NCI-H2081 treated with DMSO at 0.1 percent for 48 hours (cell line): Measurements from ENCODE around the gene SNTG2.
"Not testable (repeated sequence)": the region's sequence is repeated elsewhere in the genome, so short reads cannot be mapped to it uniquely, and the experiment has no call there.

Source experiments
- DNase-seq: peaks from one replicate; lab custom pipeline; 2025; lab: John Stamatoyannopoulos, UW

Gene SNTG2

GRCh38 chr2:1192121-1192520 is 241.5 kb downstream of the SNTG2 start:
- DNase-seq: no peak

- DNase-seq: no peak
Observed at GRCh38 chr2:1193801-1194200, 243.2 kb downstream of the SNTG2 start.

DNA sequence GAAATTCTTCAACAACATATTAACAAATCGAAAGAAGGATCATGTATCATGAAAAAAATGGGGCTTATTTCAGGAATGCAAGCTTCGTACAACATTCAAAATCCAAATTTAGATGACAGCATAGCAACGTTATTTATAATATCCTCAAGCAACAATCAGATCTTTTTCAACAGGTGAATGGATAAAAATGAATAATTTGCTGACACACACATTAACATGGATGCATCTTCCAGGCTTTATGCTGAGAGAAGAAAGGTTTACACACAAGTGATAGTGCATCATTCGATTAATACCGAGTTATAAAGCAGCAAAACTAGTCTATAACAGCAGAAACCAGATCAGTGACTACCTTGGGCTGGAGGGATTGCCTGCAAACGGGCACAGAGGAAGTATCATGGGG is 253.1 kb downstream of the SNTG2 start:
- DNase-seq: no peak

- DNase-seq: no peak
Observed at GRCh38 chr2:1205853-1206252, 255.2 kb downstream of the SNTG2 start.

DNA sequence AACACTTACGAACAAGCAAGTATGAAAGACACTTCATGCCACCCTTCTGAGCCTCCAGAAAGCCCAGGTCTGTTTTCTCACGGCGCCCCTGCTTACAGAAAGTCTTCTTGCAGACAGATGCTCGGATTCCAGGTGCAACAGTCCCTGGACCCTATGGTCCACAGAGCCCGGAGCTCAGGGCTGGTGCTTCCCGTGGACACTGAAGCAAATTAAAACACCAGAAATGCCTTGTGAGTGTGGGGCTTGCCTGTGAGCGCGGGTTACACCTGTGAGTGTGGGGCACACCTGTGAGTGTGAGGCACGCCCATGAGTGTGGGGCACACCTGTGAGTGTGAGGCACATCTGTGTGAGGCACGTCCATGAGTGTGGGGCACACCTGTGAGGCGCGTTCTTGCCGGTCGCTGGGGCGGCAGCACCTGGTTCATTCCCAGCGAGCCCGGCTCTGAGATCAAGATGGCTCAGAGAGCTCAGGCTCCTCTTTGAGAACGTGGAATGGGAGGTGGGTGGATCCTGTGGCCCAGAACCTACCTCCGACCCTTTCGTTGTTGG is 257.4 kb downstream of the SNTG2 start:
- DNase-seq: no peak

DNA sequence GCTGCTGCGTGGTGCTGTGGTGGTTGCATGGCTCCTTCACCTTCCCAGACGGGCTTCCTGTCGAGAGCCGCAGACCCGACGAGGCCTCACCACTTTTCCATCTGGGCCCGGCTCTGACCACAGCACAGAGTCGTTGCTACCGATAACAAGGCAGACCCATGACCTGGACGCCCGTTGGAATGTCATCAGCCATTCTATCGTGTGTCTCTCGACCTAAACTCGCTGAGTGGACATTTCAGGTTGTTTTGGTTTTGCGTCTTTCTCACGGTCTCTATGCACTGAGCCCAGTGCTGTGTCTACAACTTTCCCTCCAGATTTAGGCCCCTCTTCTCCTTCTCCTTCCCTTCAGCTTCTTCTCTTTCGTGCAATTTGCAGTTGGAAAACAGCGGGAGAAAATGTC is 257.9 kb downstream of the SNTG2 start:
- DNase-seq: no peak

GRCh38 chr2:1209246-1209645 is 258.6 kb downstream of the SNTG2 start:
- no peak for DNase-seq

DNA sequence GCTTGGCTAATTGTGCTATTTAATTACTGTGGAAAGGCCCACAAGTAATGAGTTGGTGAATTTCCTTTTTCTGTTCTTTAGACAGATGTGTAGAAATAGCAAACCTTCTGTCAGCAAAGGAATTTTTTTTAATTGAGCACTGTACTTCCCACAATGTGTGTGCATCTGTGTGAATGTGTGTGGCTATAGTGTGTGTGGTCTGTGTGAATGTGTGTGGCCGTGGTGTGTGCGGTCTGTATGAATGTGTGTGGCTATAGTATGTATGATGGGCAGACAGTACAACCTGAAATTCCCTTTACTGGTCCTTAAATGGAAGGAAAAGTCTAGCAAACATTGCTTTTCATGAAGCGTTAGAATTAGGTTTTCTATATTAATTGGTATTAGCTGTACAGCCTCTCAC is 259.1 kb downstream of the SNTG2 start:
- no peak for DNase-seq

- DNase-seq: no peak
Observed at GRCh38 chr2:1210352-1210751, 259.7 kb downstream of the SNTG2 start.

DNA sequence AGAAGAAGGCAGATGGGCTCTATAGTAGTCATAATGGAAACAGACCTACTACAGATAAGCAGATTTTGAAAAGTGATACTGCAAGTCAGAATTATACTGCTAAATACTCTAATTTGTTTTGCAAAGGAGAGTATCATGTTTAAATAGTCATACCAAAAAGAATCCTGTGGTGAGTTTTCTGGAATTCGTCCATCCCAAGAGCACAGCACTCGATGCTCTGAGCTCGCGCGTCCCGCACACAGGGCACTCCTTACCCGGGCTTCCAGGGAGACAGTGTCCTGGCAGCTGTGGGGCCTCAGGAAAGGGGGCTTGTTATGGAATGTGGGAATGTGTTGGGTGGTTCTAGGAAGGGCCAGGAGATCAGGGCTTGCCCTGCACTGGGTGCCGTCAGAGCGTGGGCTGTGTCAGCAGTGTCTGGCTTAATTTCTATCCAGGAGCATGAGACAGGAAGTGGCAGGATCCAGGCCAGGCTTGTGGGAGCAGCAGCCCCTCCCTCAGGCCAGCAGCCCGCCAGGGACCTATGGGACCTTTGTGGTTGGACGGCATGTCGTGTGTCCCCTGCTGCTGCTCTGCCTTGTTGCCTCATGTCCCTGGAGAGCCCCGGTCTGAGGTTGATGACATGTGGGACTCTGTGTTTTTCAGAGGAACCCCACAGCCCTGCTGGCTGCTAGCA is 269.4 kb downstream of the SNTG2 start:
- no peak for DNase-seq

DNA sequence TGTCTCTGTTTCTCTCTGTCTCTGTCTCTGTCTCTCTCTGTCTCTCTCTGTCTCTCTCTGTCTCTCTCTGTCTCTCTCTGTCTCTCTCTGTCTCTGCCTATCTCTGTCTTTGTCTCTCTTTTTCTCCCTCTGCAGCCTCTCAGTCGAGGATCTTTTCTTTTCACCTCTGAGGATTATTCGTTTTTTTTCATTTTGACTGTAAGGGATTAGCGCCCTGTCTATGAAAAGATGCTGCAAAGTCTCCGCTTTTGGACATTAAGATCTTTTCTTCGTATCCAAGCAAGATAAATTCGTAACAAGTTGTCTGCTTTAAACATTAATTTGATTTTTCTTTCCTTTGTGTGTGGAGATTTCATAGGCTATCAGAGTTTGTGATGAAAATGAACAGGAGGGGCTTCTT is 271.4 kb downstream of the SNTG2 start:
- DNase-seq: no peak

DNA sequence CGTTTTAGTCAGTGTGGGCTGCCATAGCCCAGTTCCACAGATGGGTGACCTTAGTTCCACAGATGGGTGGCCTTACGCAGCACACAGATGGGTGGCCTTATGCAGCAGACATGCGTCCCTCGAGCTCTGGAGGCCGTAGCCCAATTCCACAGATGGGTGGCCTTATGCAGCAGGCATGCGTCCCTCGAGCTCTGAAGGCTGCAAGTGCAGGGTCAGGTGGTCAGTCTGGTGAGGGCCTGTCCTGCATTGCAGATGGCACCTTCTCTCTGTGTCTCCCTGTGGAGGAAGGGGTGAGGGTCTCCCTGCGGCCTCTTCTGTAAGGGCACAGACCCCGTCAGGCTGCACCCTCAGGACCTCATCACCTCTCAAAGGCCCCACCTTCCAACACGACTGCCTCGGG is 273.1 kb downstream of the SNTG2 start:
- DNase-seq: no peak

DNA sequence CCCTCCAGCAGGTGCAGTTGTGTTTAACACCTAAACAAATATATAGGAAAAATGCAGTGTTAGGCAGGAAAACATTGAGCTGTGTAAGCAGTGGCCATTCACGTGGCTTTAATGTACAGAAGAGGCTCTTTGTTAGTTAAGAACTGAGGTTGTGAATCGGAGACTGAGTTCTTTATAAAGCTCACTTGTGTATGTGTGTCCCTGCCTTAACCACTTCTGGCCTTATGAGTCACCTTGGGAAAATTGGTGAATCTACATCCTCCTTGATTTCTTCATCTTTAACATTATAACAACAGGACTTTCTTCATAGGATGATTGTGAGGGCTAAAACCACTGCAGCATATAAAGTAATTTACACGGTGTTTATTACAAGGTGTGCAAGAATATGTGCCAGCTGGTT is 274.3 kb downstream of the SNTG2 start:
- no peak for DNase-seq

DNA sequence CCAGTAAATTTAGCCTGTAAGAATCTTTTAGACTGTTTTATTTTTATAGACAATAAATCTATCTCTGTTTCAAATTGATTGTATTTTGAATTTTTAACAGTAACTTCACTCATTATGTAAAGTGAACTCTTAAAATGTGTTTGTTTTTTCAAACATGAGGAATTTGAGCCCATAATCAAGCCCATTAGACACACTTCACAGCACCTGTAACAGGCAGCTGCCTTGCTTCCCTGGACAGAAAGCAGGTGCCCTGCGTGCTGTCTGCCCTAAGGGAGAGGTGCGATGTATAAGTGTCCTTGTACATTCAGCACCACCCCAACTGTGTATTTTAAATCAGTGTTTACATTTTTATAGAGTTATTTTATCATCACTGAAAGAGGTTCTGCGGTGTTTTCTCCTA is 276.1 kb downstream of the SNTG2 start:
- DNase-seq: peak; percentile 24

GRCh38 chr2:1227274-1227900 is 276.7 kb downstream of the SNTG2 start:
- DNase-seq: no peak

DNA sequence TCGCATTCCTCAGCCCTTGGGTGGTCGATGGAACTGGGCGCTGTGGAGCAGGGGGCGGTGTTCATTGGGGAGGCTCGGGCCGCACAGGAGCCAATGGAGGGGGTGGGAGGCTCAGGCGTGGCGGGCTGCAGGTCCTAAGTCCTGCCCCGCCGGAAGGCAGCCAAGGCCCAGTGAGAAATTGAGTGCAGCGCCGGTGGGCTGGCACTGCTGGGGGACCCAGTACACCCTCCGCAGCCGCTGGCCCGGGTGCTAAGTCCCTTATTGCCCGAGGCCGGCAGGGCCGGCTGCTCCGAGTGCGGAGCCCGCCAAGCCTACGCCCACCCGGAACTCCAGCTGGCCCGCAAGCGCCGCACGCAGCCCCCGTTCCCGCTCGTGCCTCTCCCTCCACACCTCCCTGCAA is 278.9 kb downstream of the SNTG2 start:
- not testable (repeated sequence) for DNase-seq

- DNase-seq: no peak
Observed at GRCh38 chr2:1230155-1230893, 279.7 kb downstream of the SNTG2 start.

- peak; percentile 98 for DNase-seq
Observed at GRCh38 chr2:1231466-1232063, 280.9 kb downstream of the SNTG2 start.

DNA sequence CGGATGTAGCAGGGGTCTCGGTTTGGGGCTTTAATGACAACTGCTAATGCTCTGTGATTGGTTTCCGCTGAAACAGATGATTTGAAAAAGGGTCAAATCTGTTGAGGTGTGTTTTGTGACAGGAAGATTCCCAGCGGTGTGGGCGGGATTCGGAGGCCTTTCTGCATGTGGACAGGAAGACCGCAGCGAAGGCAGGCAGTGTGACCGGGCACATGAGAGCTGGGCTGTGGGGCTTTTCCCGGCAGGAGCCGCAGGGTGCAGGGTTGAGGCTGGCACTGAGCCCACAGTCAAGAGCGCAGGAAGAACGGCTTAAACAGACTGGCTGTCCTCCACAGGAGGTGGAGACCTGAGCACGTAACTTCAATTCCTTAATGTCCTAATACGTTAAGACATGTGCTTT is 282.6 kb downstream of the SNTG2 start:
- no peak for DNase-seq

DNA sequence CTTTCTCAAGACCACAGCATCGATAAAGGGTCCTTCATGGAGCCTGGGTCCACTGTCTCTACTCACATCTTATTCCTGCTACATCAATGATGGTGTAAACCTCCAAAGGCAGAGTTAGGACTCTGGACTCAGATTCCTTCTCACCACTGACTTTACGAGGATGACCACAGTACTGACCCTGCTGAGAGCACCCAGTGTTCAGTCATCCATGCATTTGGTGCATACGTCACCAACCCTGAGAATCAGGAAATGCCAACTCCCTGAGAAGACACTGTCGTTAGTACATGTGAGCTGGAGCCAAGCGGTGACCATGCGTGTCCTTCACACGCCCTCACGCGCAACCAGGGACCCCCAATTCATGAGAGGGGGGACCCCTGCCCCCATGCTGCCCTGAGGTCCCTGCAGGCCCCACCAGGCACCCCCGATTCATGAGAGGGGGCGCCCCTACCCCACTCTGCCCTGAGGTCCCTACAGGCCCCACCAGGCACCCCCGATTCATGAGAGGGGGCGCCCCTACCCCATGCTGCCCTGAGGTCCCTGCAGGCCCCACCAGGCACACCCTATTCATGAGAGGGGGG is 284.2 kb downstream of the SNTG2 start:
- no peak for DNase-seq

DNA sequence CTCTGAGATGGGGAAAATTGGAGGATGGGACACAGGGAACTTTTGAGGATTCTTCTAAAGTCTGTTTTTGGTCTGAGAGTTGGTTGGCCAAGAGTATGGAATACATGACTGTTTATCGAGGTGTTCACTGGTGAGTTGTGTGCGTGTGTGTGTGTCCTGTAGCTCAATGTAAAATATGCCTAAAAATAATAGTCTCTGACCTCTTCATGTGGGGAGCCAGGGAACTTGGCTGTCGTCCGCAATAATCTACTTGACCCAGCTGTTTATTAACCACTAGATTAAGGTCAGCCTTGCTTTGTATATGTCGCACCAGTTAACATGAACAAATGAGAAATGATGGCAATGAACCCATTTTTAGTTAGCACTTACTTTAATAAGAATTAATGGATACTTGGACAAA is 285.2 kb downstream of the SNTG2 start:
- DNase-seq: no peak

GRCh38 chr2:1236606-1237005 is 286.0 kb downstream of the SNTG2 start:
- no peak for DNase-seq
